ENCODE results near the gene MOGAT2.

Gene MOGAT2

DNA sequence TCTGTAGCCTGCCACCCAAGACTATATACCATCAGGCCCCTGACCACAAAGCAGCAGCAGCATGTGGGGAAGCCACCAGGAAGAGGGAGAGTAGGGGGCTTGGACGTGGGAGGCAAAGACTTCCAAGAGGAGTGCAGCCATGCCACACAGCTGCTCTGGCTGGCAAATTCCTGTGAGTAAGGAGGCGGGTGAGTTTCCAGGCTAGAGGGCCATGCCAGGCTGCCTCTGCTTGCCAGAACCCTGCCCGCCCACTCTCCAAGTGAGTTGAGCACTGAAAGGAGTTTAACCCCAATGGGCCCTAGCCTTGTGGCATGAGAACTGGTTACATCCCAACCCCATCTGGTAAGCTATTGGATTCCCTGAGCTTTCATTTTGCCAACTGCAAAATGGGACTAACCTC lies 46.2 kb downstream of the MOGAT2 start:
- Histone ChIP-seq H3K9me2 (replicated peaks; ENCODE audit: insufficient read depth, low read length) (no peaks in the 10 kb centered on the region), H2AFZ (ENCODE audit: low read depth, low read length, severe bottlenecking) (no peak overlapping the region), H3F3A (ENCODE audit: insufficient read depth) (no peaks in the 10 kb centered on the region), H3K36me3 (ENCODE audit: low read length) (no peaks in the 10 kb centered on the region), H3K27me3 (ENCODE audit: low read length) (no peaks in the 10 kb centered on the region), H4K20me1 (ENCODE audit: low read depth, low read length) (no peaks in the 10 kb centered on the region), H3K27ac (ENCODE audit: low read depth, low read length) (no peak overlapping the region), H3K9ac (ENCODE audit: low read length) (no peak overlapping the region), H3K79me2 (ENCODE audit: insufficient read depth, low read length) (no peaks in the 10 kb centered on the region), H3K4me3 (ENCODE audit: insufficient read depth, low read length, poor library complexity, severe bottlenecking) (no peak overlapping the region), H3K9me3 (ENCODE audit: insufficient read depth, low read length) (no peaks in the 10 kb centered on the region), H3K4me2 (ENCODE audit: low read depth, low read length, poor library complexity, severe bottlenecking) (no peak overlapping the region)
- no peak for TF ChIP-seq CTCF (IDR thresholded peaks at IDR 0.05; ENCODE audit: insufficient read depth, low read length, poor library complexity, severe bottlenecking)
- no peak for TF ChIP-seq EZH2phosphoT487 (conservative IDR thresholded peaks at IDR 0.05; ENCODE audit: low read length)

- H3K27ac ChIP-seq (ENCODE audit: low read depth, low read length): no peak overlapping the region
- H3K79me2 ChIP-seq (ENCODE audit: insufficient read depth, low read length): no peaks in the 10 kb centered on the region
- no peaks in the 10 kb centered on the region for H3K36me3 ChIP-seq (ENCODE audit: low read length)
- no peaks in the 10 kb centered on the region for H3K9me2 ChIP-seq (replicated peaks; ENCODE audit: insufficient read depth, low read length)
- TF ChIP-seq EZH2phosphoT487 (conservative IDR thresholded peaks at IDR 0.05; ENCODE audit: low read length) (no peak), CTCF (IDR thresholded peaks at IDR 0.05; ENCODE audit: insufficient read depth, low read length, poor library complexity, severe bottlenecking) (no peak)
- H3K27me3 ChIP-seq (ENCODE audit: low read length): no peaks in the 10 kb centered on the region
- no peak overlapping the region for H3K4me2 ChIP-seq (ENCODE audit: low read depth, low read length, poor library complexity, severe bottlenecking)
- no peak overlapping the region for H2AFZ ChIP-seq (ENCODE audit: low read depth, low read length, severe bottlenecking)
- no peaks in the 10 kb centered on the region for H3F3A ChIP-seq (ENCODE audit: insufficient read depth)
- no peaks in the 10 kb centered on the region for H3K9me3 ChIP-seq (ENCODE audit: insufficient read depth, low read length)
- no peak overlapping the region for H3K9ac ChIP-seq (ENCODE audit: low read length)
- H3K4me3 ChIP-seq (ENCODE audit: insufficient read depth, low read length, poor library complexity, severe bottlenecking): no peak overlapping the region
- H4K20me1 ChIP-seq (ENCODE audit: low read depth, low read length): no peaks in the 10 kb centered on the region
These were observed 47.5 kb downstream of the MOGAT2 start for GRCh38 chr11:75765116-75765515.

GRCh38 chr11:75766443-75767227 lies 49.0 kb downstream of the MOGAT2 start:
- Histone ChIP-seq H3K4me3 (ENCODE audit: insufficient read depth, low read length, poor library complexity, severe bottlenecking) (no peak overlapping the region), H3K9me3 (ENCODE audit: insufficient read depth, low read length) (no peaks in the 10 kb centered on the region), H3K9ac (ENCODE audit: low read length) (no peak overlapping the region), H3K9me2 (replicated peaks; ENCODE audit: insufficient read depth, low read length) (no peaks in the 10 kb centered on the region), H3K27ac (ENCODE audit: low read depth, low read length) (no peak overlapping the region), H2AFZ (ENCODE audit: low read depth, low read length, severe bottlenecking) (no peak overlapping the region), H4K20me1 (ENCODE audit: low read depth, low read length) (no peaks in the 10 kb centered on the region), H3K4me2 (ENCODE audit: low read depth, low read length, poor library complexity, severe bottlenecking) (no peak overlapping the region), H3K79me2 (ENCODE audit: insufficient read depth, low read length) (no peaks in the 10 kb centered on the region), H3K36me3 (ENCODE audit: low read length) (no peaks in the 10 kb centered on the region), H3F3A (ENCODE audit: insufficient read depth) (no peaks in the 10 kb centered on the region), H3K27me3 (ENCODE audit: low read length) (no peaks in the 10 kb centered on the region)
- no peak for TF ChIP-seq CTCF (IDR thresholded peaks at IDR 0.05; ENCODE audit: insufficient read depth, low read length, poor library complexity, severe bottlenecking)
- TF ChIP-seq EZH2phosphoT487 (conservative IDR thresholded peaks at IDR 0.05; ENCODE audit: low read length): no peak

All from SU-DHL-6 (cell line).